Fibroblast of the aortic adventitia (primary cell): ENCODE results near the gene CYP4V2. TPM values are rescaled to one million over a fixed set of nuclear protein-coding genes. Genes with fewer than 3 reads are reported as not detected.

Experiments used
- DNase-seq: peaks from one replicate; pipeline ENCODE4 v3.0.0-alpha.2; 2010; ENCODE audit warnings: low read depth
- H3K4me3 ChIP-seq: 2 replicates; pipeline ENCODE4 v1.5.1; 2011; ENCODE audit warnings: low read depth, mild to moderate bottlenecking, control low read depth, low read length, moderate library complexity
- CTCF ChIP-seq: IDR thresholded peaks from 2 replicates; pipeline ENCODE4 v1.5.1; 2011; ENCODE audit warnings: mild to moderate bottlenecking, low read length, control low read depth, inconsistent platforms; ENCODE audit not compliant: insufficient read depth
- total RNA-seq: library from RNA; depleted of rRNA; stranded (reverse); fragments of >200 nt; gene quantifications from 2 replicates; pipeline ENCODE4 v1.2.3, GENCODE V29; 2012; ENCODE audit warnings: low replicate concordance

Gene CYP4V2
- total RNA-seq, 1 donor: 40.4 TPM

DNA sequence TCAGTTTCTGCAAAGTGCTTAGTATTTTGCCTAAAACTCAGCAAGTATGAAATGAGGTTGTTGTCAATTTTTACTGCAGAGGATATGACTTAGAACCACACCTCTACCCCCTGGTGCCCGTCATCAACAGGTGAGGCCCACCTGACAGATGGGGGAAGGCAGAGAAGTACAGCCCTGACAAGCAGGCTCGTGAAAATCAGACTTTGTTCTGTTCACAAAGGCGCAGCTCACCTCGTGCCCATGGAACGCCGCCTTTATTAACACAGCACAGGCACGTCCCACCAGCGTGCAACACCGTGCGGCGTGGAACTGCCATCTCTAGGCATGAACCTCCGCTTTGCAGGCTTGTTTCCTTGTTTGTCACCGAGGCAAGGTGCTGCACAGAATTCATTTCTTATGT lies 13.3 kb downstream of the CYP4V2 start:
- H3K4me3 ChIP-seq: peak overlapping the region; percentile 47
- no peak for DNase-seq
- no peak for TF ChIP-seq CTCF

DNA sequence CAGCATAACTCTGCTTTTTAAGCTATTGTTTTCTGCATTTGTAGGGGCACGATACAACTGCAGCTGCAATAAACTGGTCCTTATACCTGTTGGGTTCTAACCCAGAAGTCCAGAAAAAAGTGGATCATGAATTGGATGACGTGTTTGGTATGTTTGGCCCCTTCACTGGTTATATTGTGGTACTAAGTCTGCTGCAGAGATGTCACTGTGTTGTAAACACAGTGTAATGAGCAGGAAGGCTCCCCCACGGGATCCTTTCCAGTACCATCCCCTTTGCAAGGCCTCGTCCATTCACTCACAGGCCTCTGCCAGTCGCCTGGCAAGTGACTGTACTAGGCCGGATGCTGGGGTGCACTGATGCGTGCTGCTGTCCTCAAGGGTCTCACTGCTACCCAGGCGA lies 13.8 kb downstream of the CYP4V2 start:
- no peak for DNase-seq
- TF ChIP-seq CTCF: no peak
- no peak overlapping the region for H3K4me3 ChIP-seq

DNA sequence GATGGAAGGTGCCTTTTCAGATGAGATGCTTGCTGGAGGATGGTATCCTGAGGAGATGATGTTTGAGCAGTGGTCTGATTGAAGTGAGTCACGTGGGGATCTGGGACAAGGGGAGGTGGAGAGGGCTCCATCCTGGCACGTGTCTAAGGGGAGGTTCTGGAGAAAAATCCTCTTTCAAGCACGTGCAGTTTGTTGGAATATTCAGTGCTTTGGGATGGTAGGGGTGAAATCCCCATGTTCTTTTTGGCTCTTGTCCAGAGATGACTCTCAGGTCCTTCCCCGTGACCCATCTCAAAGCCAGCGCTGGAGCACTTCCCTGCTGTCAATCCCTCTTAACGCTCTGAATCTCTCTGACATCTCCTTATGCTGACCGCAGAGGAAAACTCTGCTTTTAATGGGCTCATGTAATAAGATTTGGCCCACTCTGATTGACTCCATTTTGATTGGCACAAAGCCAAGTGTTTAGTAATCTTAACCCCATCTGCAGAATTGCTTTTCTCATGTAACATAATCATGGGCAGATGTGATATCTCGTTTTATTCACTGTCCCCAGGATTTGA lies 25.2 kb downstream of the CYP4V2 start:
- H3K4me3 ChIP-seq: no peak overlapping the region
- peak; percentile 16 for DNase-seq
- TF ChIP-seq CTCF: no peak

GRCh38 chr4:186217733-186218293 lies 26.4 kb downstream of the CYP4V2 start:
- no peak overlapping the region for H3K4me3 ChIP-seq
- no peak for TF ChIP-seq CTCF
- no peak for DNase-seq

DNA sequence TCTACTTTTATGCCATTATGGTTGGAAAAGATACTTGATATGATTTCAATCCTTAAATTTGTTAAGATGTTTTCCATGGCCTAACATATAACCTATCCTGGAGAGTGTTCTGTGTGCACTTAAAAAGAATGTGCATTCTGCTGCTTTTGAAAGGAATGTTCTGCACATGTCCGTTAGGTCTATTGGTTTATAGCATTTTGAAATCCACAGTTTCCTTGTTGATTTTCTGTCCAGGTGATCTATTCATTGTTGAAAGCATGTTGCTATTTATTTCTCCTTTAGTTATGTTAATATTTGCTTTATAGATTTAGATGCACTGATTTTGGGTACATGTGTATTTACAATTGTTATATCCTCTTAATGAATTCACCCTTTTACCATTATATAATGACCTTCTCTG lies 30.3 kb downstream of the CYP4V2 start:
- TF ChIP-seq CTCF: no peak
- DNase-seq: no peak
- H3K4me3 ChIP-seq: no peak overlapping the region

- H3K4me3 ChIP-seq: no peak overlapping the region
- DNase-seq: no peak
- no peak for TF ChIP-seq CTCF
Observed at GRCh38 chr4:186225848-186226247, 34.5 kb downstream of the CYP4V2 start.
